MG63 (cell line): Measurements from ENCODE around the gene TMEM247. TPM values are rescaled to one million over a fixed set of nuclear protein-coding genes. Genes with fewer than 3 reads are reported as not detected.
"Not testable (repeated sequence)": the region's sequence is repeated elsewhere in the genome, so short reads cannot be mapped to it uniquely, and the experiment has no call there.

Experiments
- DNase-seq: peaks from one replicate; pipeline ENCODE4 v3.0.0-alpha.2; 2020
- H3K27me3 ChIP-seq: fragments of 250-450 bp; sonication (Bioruptor Pico); 2 replicates; pipeline ENCODE4 v1.5.1; 2020; ENCODE audit warnings: mild to moderate bottlenecking, moderate library complexity
- H3K36me3 ChIP-seq: fragments of 250-450 bp; sonication (Bioruptor Pico); 2 replicates; pipeline ENCODE4 v1.5.1; 2020; ENCODE audit warnings: mild to moderate bottlenecking, moderate library complexity
- H3K4me3 ChIP-seq: fragments of 250-450 bp; sonication (Bioruptor Pico); 2 replicates; pipeline ENCODE4 v1.5.1; 2020; ENCODE audit warnings: mild to moderate bottlenecking, moderate library complexity
- H3K9me3 ChIP-seq: fragments of 250-450 bp; sonication (Bioruptor Pico); 2 replicates; pipeline ENCODE4 v1.5.1; 2020; ENCODE audit warnings: mild to moderate bottlenecking, moderate library complexity
- total RNA-seq: library from RNA; depleted of rRNA; stranded (reverse); fragments of >200 nt; shearing (Covaris generic); gene quantifications from 2 replicates; pipeline ENCODE4 v1.2.3, GENCODE V29; 2014; ENCODE audit warnings: low replicate concordance

The TMEM247 gene
- total RNA-seq, 1 experiment from 2014 or later, result not detected

DNA sequence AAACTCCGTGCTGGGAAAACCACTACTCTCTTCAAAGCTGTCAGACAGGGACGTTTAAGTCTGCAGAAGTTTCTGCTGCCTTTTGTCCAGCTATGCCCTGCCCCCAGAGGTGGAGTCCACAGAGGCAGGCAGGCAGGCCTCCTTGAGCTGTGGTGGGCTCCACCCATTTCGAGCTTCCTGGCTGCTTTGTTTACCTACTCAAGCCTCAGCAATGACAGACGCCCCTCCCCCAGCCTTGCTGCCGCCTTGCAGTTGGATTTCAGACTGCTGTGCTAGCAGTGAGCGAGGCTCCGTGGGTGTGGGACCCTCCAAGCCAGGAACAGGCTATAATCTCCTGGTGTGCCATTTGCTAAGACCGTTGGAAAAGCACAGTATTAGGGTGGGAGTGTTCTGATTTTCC is 1.9 kb upstream of the TMEM247 start:
- not testable (repeated sequence) for H3K36me3 ChIP-seq, DNase-seq, H3K27me3 ChIP-seq, H3K4me3 ChIP-seq, H3K9me3 ChIP-seq

DNA sequence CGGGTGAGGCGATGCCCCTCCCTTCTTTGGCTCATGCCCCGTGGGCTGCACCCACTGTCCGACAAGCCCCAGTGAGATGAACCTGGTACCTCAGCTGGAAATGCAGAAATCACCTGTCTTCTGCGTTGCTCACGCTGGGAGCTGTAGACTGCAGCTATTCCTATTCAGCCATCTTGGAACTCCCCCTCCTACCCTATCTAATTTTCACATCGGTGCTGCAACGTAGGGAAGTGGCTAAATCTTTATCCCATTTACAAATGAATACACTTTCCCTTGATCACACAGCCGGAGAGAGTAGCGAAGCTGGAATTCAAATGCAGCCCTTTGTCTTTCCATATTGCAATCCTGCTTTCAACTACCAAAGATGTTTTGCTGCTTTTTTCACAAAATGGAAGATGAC is 1.4 kb upstream of the TMEM247 start:
- no peaks in the 10 kb centered on the region for H3K36me3 ChIP-seq
- no peaks in the 10 kb centered on the region; the same call in 1 of the 2 replicates for H3K9me3 ChIP-seq
- DNase-seq, result no peak
- no peaks in the 10 kb centered on the region for H3K27me3 ChIP-seq
- no peak overlapping the region for H3K4me3 ChIP-seq

DNA sequence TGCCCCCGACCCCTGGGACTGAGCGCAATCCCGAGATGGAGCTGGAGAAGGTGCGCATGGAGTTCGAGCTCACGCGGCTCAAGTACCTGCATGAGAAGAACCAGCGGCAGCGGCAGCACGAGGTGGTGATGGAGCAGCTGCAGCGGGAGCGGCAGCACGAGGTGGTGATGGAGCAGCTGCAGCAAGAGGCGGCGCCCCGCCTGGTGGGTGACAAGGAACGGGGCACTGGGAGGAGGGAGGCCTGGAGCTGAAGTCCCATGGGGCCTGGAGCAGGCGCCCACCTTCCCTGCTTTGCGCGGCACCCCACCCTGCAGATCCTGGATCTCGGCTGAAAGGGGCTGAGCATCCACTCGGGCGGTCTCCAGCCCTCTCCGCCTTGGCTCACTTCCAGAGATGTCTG is 1.2 kb downstream of the TMEM247 start:
- no peaks in the 10 kb centered on the region for H3K27me3 ChIP-seq
- DNase-seq, result no peak
- no peaks in the 10 kb centered on the region for H3K36me3 ChIP-seq
- no peaks in the 10 kb centered on the region; the same call in 1 of the 2 replicates for H3K9me3 ChIP-seq
- H3K4me3 ChIP-seq, result no peak overlapping the region

- no peak overlapping the region for H3K4me3 ChIP-seq
- H3K36me3 ChIP-seq, result no peaks in the 10 kb centered on the region
- no peaks in the 10 kb centered on the region; the same call in 1 of the 2 replicates for H3K9me3 ChIP-seq
- DNase-seq, result peak; percentile 46
- H3K27me3 ChIP-seq, result no peaks in the 10 kb centered on the region
These were observed 2.1 kb downstream of the TMEM247 start for GRCh38 chr2:46481198-46482193.

DNA sequence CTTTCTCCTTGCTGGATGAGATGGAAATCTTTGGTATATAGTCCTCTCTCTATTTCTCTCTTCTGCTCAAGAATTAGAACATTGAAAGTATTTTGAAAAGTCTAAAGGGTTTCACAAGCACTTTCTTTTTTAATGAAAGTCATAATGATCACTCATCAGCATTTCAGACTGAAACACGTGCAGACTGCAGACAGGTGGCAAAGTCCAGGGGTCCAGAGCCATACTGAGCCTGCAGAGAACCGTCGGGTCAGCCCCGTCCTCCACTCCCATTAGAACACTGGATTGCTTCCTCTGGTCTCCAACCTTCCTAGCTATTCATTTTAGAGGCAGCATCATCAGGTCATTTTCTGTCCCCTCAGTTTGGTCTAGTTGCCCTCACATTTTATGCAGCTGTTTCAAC is 3.1 kb downstream of the TMEM247 start:
- no peak for DNase-seq
- H3K4me3 ChIP-seq, result no peak overlapping the region
- H3K36me3 ChIP-seq, result no peaks in the 10 kb centered on the region
- H3K27me3 ChIP-seq, result no peaks in the 10 kb centered on the region
- H3K9me3 ChIP-seq, result no peaks in the 10 kb centered on the region; the same call in 1 of the 2 replicates

GRCh38 chr2:46485002-46485401 is 5.6 kb downstream of the TMEM247 start:
- Histone ChIP-seq H3K9me3 (no peaks in the 10 kb centered on the region), H3K36me3 (no peaks in the 10 kb centered on the region), H3K27me3 (no peaks in the 10 kb centered on the region), H3K4me3 (no peak overlapping the region)
- DNase-seq, result peak; percentile 16

- no peaks in the 10 kb centered on the region for H3K9me3 ChIP-seq
- DNase-seq, result no peak
- no peak overlapping the region for H3K4me3 ChIP-seq
- H3K36me3 ChIP-seq, result no peaks in the 10 kb centered on the region
- H3K27me3 ChIP-seq, result no peaks in the 10 kb centered on the region
These were observed 7.1 kb downstream of the TMEM247 start for GRCh38 chr2:46486436-46486835.

- no peaks in the 10 kb centered on the region for H3K27me3 ChIP-seq
- no peak overlapping the region for H3K4me3 ChIP-seq
- H3K9me3 ChIP-seq, result no peaks in the 10 kb centered on the region
- peak; percentile 97 for DNase-seq
- no peaks in the 10 kb centered on the region for H3K36me3 ChIP-seq
These were observed 8.4 kb downstream of the TMEM247 start for GRCh38 chr2:46487667-46488335.

DNA sequence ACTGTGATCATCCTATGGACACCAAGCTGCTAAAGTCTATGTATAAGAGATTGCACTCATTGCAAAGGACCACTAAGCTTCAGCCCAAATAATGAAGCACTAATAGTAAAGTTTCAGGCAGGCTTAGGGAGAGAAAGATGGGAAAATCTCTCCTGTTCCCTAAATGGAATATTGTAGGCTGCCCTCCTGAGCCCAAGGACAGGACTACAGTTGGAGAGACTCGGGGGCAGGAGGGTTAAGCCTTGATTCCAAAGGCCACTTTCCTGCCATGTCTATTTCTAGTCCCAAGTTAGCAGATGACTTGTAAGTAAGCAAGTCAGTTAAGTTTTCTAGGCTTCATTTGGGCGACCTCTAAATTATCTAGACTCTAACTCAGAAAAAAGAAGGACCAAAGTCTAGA is 9.0 kb downstream of the TMEM247 start:
- no peaks in the 10 kb centered on the region for H3K9me3 ChIP-seq
- no peaks in the 10 kb centered on the region for H3K27me3 ChIP-seq
- no peak overlapping the region for H3K4me3 ChIP-seq
- H3K36me3 ChIP-seq, result no peaks in the 10 kb centered on the region
- no peak for DNase-seq

DNA sequence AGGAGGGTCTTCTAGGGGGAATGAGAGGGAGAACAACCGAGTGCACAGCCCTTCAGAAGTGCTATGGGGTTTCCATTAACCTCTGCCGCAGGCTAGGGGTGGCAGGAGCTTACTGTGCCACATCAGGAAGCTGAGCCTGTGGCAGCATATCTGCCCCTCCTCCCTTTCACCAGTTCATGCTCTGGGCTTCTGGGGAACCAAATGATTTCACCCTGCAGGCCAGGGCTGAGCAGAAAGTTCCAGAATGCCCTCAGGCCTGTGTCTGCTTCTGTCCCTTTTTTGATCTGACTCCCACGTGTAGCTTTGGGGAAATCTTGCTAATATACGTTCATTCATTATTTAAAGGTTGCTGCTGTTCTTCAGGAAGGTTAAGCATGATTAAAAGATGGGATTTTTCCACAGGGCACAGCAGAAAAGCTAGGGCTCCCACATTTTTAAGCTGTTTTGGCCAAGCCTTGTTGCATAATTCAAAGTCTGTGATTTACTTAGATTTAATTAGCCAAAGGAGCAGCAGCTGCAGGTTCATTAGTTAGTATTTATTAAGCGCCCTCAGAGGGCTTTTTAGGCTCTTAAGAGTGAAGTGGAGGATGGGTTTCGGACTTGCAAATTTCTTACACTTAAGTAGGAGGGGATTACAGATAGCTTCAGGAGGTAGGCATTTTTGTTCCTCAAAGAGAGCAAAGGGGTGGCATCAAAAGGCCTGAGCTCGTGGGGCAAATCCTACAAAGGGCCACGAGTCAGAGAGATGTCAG is 10.2 kb downstream of the TMEM247 start:
- H3K27me3 ChIP-seq, result no peaks in the 10 kb centered on the region
- no peak for DNase-seq
- H3K36me3 ChIP-seq, result no peaks in the 10 kb centered on the region
- H3K4me3 ChIP-seq, result no peak overlapping the region
- H3K9me3 ChIP-seq, result no peaks in the 10 kb centered on the region

- no peaks in the 10 kb centered on the region for H3K9me3 ChIP-seq
- H3K36me3 ChIP-seq, result no peaks in the 10 kb centered on the region
- H3K4me3 ChIP-seq, result no peak overlapping the region
- H3K27me3 ChIP-seq, result no peaks in the 10 kb centered on the region
- DNase-seq, result no peak
These were observed 11.3 kb downstream of the TMEM247 start for GRCh38 chr2:46490521-46491141.

DNA sequence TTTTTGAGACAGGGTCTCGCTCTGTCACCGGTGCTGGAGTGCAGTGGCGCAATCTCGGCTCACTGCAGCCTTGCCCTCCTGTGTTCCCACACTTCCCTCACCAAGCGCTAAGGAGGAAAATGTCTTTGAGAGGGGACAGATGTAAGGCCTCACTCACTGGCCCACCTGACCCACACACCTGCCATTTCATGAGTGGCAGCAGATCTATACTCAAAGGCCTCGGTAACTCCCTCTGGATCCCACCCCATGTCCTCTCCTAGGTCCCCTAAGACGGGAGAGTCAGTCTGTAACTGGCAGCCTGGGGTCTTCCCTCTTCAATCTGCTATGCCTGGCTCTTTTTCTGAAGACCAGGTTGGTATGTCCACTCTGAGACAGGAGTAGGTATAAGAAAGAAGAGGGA is 12.9 kb downstream of the TMEM247 start:
- DNase-seq, result no peak
- H3K9me3 ChIP-seq, result no peaks in the 10 kb centered on the region
- no peaks in the 10 kb centered on the region for H3K27me3 ChIP-seq
- H3K36me3 ChIP-seq, result no peaks in the 10 kb centered on the region
- H3K4me3 ChIP-seq, result no peak overlapping the region

DNA sequence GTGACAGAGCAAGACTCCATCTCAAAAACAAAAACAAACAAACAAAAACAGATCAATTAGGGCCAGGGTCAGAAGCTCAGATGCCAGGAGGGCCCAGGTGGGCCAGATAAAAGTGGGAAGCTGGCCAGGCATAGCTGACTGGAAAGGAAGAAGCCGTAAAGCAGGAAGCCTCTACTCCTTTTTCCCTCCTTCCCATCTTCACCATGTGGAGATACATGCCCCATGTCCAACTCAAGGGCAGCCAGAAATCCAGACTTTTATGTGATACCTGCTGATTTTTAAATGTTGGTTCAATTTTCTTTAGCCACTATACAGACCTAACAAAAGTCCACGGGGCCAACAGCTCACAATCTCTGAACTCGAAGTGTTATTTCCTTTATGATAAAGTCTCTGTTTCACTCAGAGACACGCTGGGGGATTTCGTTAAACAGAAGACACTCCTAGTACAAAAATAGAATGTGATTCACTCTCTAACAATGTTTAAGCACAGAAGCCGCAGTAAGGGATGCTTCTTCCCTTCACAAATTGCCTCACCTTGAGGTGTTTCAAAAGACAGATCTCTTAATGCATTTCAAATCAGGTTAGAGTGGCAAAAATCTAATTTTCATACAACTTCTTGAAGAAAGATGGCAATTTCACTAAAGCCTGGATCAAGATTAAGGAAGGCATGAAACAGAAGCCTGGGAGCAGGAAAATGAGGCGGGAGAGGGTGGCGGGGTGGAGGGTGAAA is 14.0 kb downstream of the TMEM247 start:
- no peaks in the 10 kb centered on the region for H3K27me3 ChIP-seq
- no peaks in the 10 kb centered on the region for H3K36me3 ChIP-seq
- DNase-seq, result no peak
- no peaks in the 10 kb centered on the region for H3K9me3 ChIP-seq
- no peak overlapping the region for H3K4me3 ChIP-seq

DNA sequence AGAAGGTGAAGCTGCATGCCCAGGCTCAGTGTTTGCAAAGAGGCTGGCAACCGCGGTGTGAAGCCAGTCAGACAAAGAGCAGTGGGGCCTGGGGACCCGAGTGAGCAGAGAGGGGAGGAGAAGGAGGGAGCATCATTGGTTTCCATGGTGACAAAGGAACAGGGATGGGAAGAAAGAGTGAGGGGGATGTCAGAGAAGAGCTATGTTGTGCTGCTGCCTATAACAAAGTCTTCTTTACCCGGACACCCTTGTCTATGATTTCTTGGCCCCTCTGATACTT is 14.5 kb downstream of the TMEM247 start:
- DNase-seq, result no peak
- no peaks in the 10 kb centered on the region for H3K36me3 ChIP-seq
- H3K4me3 ChIP-seq, result no peak overlapping the region
- H3K9me3 ChIP-seq, result no peaks in the 10 kb centered on the region
- no peaks in the 10 kb centered on the region for H3K27me3 ChIP-seq

GRCh38 chr2:46494596-46494995 is 15.2 kb downstream of the TMEM247 start:
- Histone ChIP-seq H3K27me3 (no peaks in the 10 kb centered on the region), H3K9me3 (no peaks in the 10 kb centered on the region), H3K4me3 (no peak overlapping the region), H3K36me3 (no peaks in the 10 kb centered on the region)
- no peak for DNase-seq
